ENCODE data around the gene HNRNPA2B1. TPM values are rescaled to one million over a fixed set of nuclear protein-coding genes. Genes with fewer than 3 reads are reported as not detected.

Gene HNRNPA2B1
- total RNA-seq, 2 experiments from 2014 or later = 258 to 1,090 TPM

Other genes with a start within 250 kb of the HNRNPA2B1 start
- gene NFE2L3, start 48.5 kb downstream of the HNRNPA2B1 start, total RNA-seq (2014; rRNA removed; shearing (Covaris generic)) = 10.7 and 13.3 TPM in 2 replicates
- 12.3 and 12.6 TPM in 2 replicates for gene NFE2L3, start 48.5 kb downstream of the HNRNPA2B1 start, total RNA-seq (2022)
- 252 and 259 TPM in 2 replicates for gene CBX3, start 999 bp upstream of the HNRNPA2B1 start, total RNA-seq (2014; rRNA removed; shearing (Covaris generic))
- gene CBX3, start 999 bp upstream of the HNRNPA2B1 start, total RNA-seq (2022) = 350 and 364 TPM in 2 replicates
- 14.3 and 14.5 TPM in 2 replicates for gene SNX10, start 91.1 kb upstream of the HNRNPA2B1 start, total RNA-seq (2014; rRNA removed; shearing (Covaris generic))
- 31.6 and 32.9 TPM in 2 replicates for gene SNX10, start 91.1 kb upstream of the HNRNPA2B1 start, total RNA-seq (2022)

Measured in OCI-LY7 (cell line).